HUES48 (cell line): Measurements from ENCODE around the gene C10orf105.

Experiments
- H3K27ac ChIP-seq: one replicate; pipeline ENCODE4 v1.7.0; 2013; ENCODE audit warnings: low read depth, low read length, inconsistent platforms
- H3K27me3 ChIP-seq: 2 replicates; pipeline ENCODE4 v1.6.1; 2013; ENCODE audit warnings: mild to moderate bottlenecking, low read length; ENCODE audit not compliant: control insufficient read depth, insufficient read depth
- H3K36me3 ChIP-seq: 2 replicates; pipeline ENCODE4 v1.6.1; 2013; ENCODE audit warnings: low read length; ENCODE audit not compliant: control insufficient read depth, insufficient read depth
- H3K4me1 ChIP-seq: 2 replicates; pipeline ENCODE4 v1.6.1; 2013; ENCODE audit warnings: mild to moderate bottlenecking, low read length; ENCODE audit not compliant: control insufficient read depth, insufficient read depth
- H3K4me3 ChIP-seq: 2 replicates; pipeline ENCODE4 v1.5.1; 2013; ENCODE audit warnings: mild to moderate bottlenecking, low read depth, low read length
- H3K9ac ChIP-seq: 2 replicates; pipeline ENCODE4 v1.6.1; 2013; ENCODE audit warnings: mild to moderate bottlenecking, low read depth, low read length, moderate library complexity
- H3K9me3 ChIP-seq: 2 replicates; pipeline ENCODE4 v1.6.1; 2013; ENCODE audit warnings: low read length; ENCODE audit not compliant: control insufficient read depth, insufficient read depth

C10orf105 gene

DNA sequence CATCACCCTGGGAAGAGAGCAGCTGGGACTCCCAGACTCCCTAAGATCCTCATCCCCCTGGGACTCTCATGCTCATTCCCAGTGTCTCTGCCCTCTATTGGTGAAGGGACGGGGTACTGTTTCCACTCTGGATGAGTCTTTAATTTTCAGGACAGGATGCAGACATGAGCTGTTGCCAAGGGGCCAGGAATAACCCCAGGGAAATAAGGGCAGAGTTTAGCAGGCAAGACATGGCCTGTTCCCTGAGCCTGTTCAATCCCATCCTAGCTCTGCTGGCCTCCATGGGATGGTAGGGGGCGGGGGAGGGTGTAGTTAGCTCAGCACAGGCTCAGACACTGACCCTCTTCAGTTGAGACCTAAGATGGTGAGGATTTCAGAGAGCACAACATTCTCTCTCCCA, 14.0 kb downstream of the C10orf105 start:
- Histone ChIP-seq H3K4me3 (no peak overlapping the region), H3K9ac (no peak overlapping the region), H3K36me3 (no peaks in the 10 kb centered on the region), H3K27me3 (no peaks in the 10 kb centered on the region), H3K9me3 (no peaks in the 10 kb centered on the region), H3K27ac (no peak overlapping the region), H3K4me1 (no peaks in the 10 kb centered on the region)

DNA sequence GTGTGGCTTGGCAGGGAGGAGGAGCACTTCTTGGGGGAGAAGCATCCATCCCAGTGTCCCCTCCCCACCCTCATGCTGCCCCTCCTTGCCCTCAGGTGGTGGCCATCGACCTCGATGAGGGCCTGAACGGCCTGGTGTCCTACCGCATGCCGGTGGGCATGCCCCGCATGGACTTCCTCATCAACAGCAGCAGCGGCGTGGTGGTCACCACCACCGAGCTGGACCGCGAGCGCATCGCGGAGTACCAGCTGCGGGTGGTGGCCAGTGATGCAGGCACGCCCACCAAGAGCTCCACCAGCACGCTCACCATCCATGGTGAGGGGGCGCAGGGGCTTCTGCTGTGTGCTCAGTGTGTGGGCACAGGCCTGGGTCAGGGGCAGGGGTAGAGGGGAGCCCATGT, 14.8 kb downstream of the C10orf105 start:
- Histone ChIP-seq H3K9me3 (no peaks in the 10 kb centered on the region), H3K27me3 (no peaks in the 10 kb centered on the region), H3K4me3 (no peak overlapping the region), H3K4me1 (no peaks in the 10 kb centered on the region), H3K36me3 (no peaks in the 10 kb centered on the region), H3K9ac (no peak overlapping the region), H3K27ac (no peak overlapping the region)

DNA sequence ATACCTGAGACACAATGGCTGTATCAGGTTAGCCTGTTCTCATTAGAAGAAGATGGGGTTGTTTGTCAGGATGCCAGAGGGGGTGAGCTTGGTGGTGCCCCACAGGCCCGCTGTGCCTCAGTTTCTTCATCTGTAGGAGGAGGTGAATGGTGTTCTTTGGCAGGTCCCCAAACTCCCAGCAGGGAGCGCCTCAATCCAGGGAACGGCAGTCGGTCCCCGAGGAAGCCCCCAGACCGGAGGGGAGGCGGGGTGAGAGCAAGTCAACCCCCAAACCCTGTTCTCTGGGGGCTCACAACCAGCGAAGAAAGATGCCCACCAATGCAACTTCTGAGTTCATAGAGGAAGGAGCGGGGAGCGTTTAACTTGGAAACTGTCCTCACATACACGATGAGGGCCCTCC, 16.0 kb downstream of the C10orf105 start:
- no peaks in the 10 kb centered on the region for H3K9me3 ChIP-seq
- no peaks in the 10 kb centered on the region for H3K4me1 ChIP-seq
- H3K27ac ChIP-seq = no peak overlapping the region
- no peaks in the 10 kb centered on the region for H3K27me3 ChIP-seq
- H3K4me3 ChIP-seq = no peak overlapping the region
- H3K36me3 ChIP-seq = no peaks in the 10 kb centered on the region
- no peak overlapping the region for H3K9ac ChIP-seq

DNA sequence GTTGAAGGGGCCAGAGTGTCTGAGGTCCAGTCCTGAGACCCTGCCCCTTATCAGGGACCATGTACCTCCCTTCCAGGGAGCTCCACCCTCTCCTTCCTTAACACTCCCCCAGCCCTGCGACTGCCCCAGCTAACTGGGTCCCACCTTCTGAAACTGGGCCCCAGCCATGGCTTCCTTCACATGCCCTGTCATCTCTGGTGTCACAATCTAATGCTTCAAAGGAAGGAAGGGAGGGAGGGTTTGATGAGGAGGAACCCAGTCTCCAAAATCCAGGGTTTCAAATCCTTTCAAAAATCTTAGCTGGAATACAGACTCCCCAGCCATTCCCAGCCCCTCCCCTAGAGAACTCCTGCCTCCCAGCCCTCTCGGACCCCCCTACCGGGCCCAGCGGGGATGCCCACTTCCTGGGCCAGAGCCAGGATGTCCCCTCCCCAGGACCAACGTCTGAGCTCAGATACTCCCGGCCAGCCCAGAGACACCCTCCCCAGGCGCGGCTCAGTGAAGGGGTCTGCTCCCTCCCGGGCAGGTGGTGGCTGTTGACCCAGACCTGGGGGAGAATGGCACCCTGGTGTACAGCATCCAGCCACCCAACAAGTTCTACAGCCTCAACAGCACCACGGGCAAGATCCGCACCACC, 18.0 kb downstream of the C10orf105 start:
- no peaks in the 10 kb centered on the region for H3K4me1 ChIP-seq
- no peak overlapping the region for H3K4me3 ChIP-seq
- no peaks in the 10 kb centered on the region for H3K36me3 ChIP-seq
- H3K9me3 ChIP-seq = no peaks in the 10 kb centered on the region
- no peak overlapping the region for H3K9ac ChIP-seq
- no peak overlapping the region for H3K27ac ChIP-seq
- H3K27me3 ChIP-seq = no peaks in the 10 kb centered on the region

DNA sequence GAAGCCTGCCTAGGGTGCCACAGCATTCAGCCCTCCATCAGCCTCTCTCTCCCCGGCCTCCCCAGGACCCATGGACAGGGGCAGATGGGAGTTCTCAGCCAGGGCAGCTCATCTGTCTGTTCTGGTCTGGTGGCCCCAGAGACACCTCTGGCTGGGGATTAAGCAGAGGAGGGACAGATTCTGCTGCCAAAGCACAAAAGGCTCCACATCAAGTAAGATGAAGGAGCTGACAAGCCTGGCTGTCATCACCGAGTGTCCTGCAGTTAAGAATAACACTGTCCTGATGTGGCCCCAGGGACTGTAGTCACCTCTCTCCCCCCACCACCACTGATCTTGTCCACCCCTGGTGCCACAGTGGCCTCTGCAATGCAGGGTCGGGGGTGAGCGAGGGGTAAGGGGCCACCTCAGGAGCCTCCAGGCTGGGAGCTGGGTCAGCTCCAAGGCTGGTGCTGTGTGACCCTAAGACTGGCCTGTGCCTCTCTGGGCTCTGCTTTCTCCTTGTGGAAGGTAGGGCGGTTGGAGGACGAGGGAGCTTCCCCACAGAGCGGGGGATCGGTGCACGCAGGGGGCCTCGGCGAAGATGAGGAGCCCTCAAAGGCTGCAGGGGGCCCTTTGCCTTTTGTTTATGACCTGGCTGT, 18.7 kb downstream of the C10orf105 start:
- no peak overlapping the region for H3K27ac ChIP-seq
- H3K4me3 ChIP-seq = no peak overlapping the region
- no peak overlapping the region for H3K9ac ChIP-seq
- no peaks in the 10 kb centered on the region for H3K36me3 ChIP-seq
- H3K27me3 ChIP-seq = no peaks in the 10 kb centered on the region
- H3K4me1 ChIP-seq = no peaks in the 10 kb centered on the region; the same call in 1 of the 2 replicates
- H3K9me3 ChIP-seq = no peaks in the 10 kb centered on the region

DNA sequence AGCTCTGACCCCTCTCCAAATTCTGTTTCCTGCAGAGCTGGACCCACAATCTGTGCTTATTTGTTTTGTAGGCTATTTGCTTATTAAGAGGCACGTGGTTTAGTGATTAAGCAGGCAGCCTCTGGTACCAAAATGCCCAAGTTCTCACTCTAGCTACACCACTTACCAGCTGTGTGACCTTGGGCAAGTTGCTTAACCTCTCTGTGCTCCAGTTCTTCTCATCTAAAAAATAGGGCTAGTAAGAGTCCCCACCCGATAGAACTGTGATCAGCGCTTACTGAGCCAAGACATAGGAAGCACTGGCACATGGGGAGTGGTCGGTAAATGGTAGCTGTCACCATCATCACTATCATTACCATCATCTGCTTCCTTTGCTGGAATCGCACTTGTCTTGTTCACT, 20.8 kb downstream of the C10orf105 start:
- Histone ChIP-seq H3K9ac (no peak overlapping the region), H3K4me3 (no peak overlapping the region), H3K4me1 (no peaks in the 10 kb centered on the region; the same call in 1 of the 2 replicates), H3K27me3 (no peaks in the 10 kb centered on the region), H3K9me3 (no peaks in the 10 kb centered on the region), H3K27ac (no peak overlapping the region), H3K36me3 (no peaks in the 10 kb centered on the region)

DNA sequence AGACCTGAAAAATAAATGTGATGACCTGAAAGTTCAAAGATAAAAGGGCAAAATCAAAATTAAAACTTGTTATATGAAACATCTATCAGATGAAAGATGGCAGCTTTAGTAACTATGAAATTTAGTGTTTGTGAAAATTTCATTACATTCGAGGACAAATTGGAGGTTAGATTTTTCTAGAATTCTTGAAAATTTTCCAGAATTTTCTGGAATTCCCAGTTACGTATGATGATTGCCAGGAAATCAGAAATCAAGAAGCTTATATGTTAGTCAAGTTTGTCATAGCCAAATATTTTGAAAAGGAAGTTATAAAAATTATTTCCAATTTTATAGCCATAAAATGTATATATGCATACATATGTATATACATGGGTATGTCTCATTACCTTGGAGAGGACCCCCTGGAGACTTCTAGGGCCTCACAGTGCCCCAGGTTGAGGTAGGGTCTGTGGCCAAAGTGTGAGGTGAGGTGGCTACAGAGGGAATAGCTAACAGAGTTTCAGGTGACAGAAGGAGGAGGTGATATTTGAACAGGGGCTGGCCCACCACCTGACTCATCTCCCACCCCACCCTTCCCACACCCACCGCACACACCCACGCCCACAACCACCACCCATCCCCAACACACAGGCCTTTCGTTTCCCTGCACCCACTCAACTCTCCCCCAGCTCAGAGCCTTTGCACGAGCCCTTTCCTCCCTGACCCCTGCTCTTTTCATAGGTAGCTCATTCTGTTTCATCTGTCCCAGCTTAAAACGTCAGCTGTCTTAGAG, 21.5 kb downstream of the C10orf105 start:
- Histone ChIP-seq H3K9ac (no peak overlapping the region), H3K36me3 (no peaks in the 10 kb centered on the region), H3K9me3 (no peaks in the 10 kb centered on the region), H3K27ac (no peak overlapping the region), H3K4me1 (no peaks in the 10 kb centered on the region; the same call in 1 of the 2 replicates), H3K4me3 (no peak overlapping the region), H3K27me3 (no peaks in the 10 kb centered on the region)

DNA sequence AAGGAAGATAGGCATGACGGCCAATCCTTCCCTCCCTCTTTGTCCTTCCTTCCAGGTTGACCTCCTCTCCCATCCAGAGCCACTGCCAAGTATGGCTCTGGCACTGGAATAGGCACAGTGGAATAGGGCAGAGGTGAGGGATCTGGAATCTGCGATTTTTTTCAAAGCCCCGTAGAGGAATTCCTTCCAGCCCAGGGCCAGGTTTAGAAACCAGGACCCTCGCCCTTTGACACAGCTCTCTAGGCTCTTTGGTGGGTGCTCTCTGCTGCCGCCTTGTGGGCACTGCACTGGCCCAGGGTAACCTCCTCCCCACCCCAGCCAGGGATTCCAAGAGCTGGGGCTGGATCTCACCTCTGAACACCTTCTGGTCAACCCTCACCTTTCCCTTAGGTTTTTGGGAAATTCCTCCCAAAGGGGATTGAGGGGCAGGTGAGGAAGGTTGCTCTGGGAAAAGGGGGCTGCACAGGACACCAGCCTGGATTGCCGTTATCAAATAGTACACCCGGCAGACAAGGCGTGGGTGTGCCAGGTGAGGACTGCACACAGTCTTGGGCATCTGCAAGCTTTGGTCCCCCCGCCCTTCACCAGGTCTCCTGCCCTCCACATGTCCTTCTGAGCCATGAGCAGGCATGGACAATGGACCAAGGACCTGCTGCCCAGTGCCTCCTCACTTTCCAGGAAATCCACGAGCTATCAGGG, 22.8 kb downstream of the C10orf105 start:
- Histone ChIP-seq H3K27me3 (no peaks in the 10 kb centered on the region), H3K27ac (no peak overlapping the region), H3K9me3 (no peaks in the 10 kb centered on the region), H3K4me1 (no peaks in the 10 kb centered on the region; the same call in 1 of the 2 replicates), H3K4me3 (no peak overlapping the region), H3K9ac (no peak overlapping the region), H3K36me3 (no peaks in the 10 kb centered on the region)

DNA sequence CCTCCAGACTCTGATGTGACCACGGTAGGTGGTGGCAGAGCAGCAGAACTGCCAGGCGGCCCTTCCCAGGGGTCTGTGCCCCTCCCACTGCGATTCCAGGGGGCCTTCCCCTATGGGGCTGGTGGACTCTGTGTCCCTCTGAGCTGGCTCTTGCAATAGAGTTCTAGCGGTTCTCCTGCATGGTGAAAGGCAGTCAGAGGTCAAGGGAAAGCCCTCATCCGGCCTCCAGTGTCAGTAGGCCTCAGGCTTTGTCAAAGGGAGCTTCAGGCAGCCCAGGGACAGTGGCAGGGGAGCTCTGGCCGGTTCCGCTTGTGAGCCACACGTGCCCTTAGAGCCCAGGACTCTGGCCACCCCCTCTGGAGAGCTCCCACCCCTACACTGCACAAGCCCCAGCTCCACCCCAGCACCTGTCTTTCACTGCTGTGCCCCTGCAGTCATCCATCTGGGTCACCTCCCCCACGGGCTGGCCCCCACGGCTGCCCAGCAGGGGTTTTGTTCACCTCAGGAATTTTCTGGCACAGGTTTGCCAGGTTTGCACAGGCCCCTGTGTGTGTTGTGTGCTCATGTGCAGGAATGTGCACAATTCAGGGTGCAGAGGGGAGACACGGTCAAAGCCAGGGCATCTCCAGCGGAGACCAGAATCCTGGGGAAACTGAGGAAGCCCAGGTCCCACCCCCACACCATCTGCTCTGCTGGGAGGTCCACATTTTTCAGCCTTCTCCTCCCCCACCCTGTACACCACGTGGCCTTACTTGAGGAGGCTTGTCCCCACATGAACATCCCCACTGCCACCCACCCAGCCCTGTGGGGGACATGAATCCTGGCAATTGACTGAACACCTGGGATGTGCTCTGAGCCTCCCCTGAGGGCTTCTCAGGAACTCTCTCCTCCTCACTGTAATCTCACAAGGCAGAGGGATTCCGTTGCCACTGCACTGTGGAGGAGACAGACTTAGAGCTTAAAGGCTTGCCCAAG, 23.8 kb downstream of the C10orf105 start:
- H3K27ac ChIP-seq = no peak overlapping the region
- H3K9ac ChIP-seq = no peak overlapping the region
- no peak overlapping the region for H3K4me3 ChIP-seq
- no peaks in the 10 kb centered on the region; the same call in 1 of the 2 replicates for H3K4me1 ChIP-seq
- no peaks in the 10 kb centered on the region for H3K9me3 ChIP-seq
- H3K36me3 ChIP-seq = no peaks in the 10 kb centered on the region
- no peaks in the 10 kb centered on the region for H3K27me3 ChIP-seq

DNA sequence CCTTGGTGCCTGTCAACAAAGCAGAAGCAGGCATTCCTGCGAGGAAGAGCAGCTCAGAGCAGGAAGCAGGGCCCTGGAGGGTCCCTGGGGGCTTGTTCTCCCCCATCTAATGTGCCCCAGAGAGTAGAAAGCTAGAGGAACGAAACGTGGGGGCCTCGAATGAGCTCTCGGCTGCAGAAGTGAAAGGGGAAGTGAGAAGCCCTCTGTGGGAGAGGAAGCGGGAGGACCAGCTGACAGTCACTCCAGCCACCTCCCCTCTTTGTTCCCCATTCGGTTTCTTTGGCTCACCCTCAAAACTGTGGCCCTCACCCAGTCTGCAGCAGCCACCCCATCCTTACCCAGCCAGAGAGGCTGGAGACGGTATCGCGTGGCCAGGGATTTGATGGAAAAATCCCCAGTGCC, 25.0 kb downstream of the C10orf105 start:
- H3K36me3 ChIP-seq = no peaks in the 10 kb centered on the region
- no peak overlapping the region for H3K4me3 ChIP-seq
- H3K4me1 ChIP-seq = no peaks in the 10 kb centered on the region; the same call in 1 of the 2 replicates
- H3K27ac ChIP-seq = no peak overlapping the region
- H3K9ac ChIP-seq = no peak overlapping the region
- H3K27me3 ChIP-seq = no peaks in the 10 kb centered on the region
- H3K9me3 ChIP-seq = no peaks in the 10 kb centered on the region
